Cortex of kidney (tissue), 1 donor: Measurements from ENCODE around the gene STXBP1.

Experiments used
- DNase-seq: peaks from one replicate; lab custom pipeline; 2025; lab: John Stamatoyannopoulos, UW

Gene STXBP1

DNA sequence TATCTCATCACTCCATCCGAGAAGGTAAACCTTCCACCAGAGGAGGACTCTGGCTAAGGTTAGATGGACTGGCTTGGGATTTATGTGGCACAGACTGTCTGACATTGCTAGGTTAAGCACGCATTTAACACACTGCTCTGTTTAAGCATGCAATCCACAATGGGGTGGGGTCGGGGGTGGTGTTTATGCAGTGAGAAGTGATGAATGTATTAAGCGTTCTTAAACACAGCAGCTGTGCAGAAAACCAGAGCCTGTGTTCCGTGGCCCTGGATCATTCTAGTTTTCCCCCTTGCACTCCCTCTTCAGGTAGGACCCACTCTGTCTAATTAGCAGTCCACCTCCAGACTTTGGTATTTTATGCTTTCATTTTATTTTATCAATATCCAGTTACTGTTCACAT lies 46.4 kb downstream of the STXBP1 start:
- no peak for DNase-seq

DNA sequence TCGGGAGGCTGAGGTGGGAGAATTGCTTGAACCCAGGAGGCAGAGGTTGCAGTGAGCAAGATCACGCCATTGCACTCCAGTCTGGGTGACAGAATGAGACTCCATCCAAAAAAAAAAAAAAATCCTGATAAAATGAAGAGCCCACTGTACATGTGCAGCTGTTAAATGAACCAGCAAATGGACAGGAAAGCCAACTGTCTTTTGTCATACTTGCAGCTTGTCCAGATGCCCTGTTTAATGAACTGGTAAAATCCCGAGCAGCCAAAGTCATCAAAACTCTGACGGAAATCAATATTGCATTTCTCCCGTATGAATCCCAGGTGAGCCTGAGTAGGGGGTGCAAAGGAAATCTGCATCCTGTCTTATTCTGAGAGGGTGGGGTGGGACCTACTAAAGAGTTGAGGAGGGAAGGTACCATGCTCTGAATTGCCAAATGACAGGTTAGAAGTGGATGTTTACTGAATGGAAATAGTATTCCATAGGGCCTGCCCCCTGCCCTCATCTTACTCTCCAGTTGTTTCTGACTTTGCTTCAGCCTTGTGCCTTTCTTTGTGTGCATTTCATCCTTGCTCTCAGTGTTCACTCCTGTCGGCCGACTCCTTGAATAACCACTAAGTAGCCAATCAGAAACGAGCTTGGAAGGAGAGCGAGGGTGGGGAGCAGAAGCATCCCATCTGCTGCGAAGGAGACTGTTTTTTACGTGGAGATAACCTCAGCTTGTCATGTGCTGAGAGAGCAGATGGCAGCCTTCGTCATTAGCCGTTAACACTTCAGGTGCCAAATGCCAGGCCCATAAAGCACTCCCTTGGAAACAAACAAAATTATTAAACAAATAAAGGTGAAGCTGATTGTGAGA lies 49.0 kb downstream of the STXBP1 start:
- no peak for DNase-seq

DNA sequence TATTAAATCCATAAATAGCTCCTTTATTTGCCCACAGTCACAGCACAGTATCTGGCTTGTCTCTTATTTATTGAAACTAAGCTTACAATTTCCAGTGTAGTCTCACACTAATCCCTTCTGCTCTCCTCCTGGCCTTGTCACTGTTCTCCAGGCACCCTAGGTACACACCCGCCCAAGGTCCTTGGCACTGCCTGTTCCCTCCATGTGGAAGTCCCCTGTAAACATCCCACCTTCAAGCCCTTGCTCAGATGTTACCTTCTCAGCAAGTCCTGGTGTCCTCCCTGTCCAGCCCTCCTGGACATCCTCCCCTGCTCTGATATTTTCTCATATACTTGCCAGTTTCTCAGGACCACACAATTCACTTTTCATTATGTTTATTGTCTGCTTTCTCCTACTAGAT lies 50.5 kb downstream of the STXBP1 start:
- no peak for DNase-seq

DNA sequence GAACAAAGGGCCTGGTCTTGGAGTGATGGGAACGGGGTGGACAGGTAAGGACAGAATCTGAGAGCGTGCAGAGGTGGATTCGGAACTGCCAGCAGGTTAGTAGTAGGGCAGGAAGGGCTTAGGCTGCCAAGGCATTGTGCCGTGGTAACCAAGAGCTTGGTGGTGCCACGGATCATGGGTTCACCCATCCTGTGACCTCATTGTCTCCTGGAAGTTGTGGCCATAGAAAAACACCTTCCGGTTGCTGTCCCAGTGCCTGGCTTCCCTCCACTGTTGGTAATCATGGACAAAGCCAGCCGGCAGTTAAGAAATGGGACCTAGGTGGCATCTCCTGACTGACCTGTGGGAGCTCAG lies 52.2 kb downstream of the STXBP1 start:
- DNase-seq, result no peak

DNA sequence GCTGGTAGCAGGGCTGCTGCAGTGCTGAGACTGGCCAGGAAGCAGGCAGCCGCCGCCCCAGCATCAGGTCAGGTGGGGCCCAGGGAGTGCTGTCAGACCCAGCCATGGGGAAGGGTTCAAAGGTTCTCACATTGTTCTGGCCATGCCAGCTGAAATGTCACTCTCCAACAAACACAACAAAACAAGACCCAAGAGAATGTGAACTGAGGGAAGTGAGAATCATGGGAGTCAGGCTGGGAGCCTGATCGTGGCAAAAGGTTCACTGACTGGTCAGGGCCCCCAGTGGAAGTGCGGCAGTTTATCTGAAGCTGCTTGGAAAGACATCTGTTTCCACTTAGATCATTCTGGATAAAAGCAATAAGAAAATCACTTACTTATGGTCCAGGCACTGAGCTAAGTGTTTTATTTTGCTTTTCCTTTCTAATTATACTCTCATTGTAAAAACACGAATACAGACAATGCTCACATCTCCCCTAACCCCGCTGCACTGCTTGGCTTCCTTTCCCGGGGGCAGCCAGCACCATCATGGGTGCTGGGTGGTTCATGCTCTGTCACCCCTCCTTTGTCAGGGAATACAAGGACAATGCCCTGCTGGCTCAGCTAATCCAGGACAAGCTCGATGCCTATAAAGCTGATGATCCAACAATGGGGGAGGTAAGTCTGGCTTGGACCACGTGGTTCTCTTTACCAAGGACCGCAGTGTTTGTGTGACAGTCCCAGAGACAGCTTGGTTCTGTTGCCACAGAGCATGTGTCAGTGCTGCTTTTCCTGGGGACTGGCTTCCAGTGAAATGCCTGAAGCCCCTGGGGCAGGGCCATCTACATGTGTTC lies 52.8 kb downstream of the STXBP1 start:
- DNase-seq, result no peak

DNA sequence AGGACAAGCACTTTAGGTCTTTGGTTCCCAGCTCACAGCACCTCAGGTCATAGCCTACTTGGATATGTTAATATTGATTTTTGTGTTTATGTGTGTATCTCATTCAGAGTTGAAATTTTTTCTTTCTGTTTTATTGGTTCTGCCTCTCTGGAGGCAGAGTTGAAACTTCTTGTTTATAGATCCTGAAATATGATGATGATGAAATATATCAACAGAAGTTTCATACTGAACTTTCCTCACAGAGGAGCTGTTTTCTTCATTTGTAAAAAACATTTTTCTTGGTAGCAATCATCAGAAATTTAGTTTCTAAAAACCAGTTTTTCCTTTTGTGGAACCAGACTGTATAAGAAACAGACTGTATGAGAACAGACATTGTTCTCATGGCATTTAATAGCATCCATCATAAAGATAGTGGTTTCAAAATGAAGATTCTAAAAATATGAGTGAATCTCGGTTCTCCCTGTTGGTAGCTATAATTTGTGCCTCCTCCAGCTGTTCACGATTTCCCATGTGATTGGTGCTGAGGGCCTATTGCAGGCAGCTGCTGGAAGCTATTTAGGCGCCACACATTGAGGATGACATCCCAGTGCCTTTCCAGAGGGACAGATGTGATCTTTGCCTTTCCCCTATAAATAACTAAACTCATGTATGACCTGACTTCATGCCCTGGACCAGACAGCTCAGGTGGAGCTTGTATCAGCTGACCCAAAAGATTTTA lies 55.2 kb downstream of the STXBP1 start:
- no peak for DNase-seq

DNA sequence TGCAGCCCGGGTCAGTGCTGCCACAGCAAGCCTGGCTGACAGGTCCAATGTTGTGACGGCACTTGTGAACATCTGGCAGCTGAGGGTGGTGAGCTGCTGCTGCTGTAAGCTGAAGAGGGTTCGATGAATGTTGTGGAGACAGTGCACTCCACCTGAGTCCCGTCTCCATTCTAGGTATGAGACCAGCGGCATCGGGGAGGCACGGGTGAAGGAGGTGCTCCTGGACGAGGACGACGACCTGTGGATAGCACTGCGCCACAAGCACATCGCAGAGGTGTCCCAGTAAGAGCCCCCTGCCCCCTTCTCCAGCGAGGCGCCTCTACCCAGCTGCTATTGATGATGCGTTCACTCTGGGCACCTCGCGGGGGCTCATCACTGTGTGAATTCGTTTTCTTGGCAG lies 55.8 kb downstream of the STXBP1 start:
- DNase-seq, result no peak

DNA sequence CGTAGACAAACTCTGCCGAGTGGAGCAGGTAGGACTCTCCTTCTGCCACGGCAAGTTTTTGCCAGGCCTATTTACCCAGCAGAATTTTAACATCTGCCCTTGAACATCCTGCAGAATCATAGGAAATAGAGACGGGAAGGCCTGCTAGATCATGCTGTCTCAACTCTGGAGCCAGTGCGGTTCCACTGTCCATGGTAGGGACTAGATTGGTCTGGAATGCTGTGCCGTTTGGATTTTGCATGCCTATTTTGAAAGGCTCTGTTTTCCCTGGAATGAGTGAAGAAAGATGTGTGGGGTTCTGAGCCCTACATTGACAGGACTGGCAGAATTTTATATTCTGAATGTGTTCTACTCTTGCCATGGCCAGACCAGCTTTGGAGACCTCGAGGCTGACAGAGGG lies 61.2 kb downstream of the STXBP1 start:
- no peak for DNase-seq

DNA sequence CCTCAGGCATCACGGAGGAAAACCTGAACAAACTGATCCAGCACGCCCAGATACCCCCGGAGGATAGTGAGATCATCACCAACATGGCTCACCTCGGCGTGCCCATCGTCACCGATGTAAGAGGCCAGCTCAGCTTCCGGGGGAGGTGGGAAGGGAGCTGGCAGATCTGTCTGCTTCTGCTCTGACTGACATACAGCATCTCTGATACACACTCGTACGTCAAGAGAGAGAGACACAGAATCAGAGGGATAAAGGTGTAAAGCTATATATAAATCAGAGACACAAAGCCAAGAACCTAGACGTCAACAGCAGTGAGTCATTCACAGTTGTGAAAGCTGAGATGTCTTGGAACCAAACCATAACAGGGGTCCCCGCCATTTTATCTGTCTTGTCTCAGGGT lies 64.6 kb downstream of the STXBP1 start:
- no peak for DNase-seq

DNA sequence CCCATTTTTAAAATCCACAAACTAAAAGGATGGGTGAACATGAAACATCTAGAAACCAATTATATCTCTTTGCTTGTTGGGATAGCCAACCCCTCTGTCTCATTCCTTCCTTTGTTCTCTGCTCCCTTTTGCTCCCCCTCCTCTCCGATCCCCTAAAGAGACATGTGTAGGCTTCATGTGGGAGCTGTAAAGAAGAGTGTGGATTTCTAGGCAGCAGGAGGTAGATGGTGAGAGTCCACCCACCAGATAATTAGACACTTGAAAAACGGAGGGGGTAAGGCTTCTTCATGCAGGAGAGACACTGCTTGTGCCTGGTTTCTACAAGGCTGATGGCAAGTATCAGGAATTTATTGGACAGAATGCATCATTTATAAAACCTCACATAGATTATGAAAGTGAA lies 67.4 kb downstream of the STXBP1 start:
- DNase-seq, result no peak

DNA sequence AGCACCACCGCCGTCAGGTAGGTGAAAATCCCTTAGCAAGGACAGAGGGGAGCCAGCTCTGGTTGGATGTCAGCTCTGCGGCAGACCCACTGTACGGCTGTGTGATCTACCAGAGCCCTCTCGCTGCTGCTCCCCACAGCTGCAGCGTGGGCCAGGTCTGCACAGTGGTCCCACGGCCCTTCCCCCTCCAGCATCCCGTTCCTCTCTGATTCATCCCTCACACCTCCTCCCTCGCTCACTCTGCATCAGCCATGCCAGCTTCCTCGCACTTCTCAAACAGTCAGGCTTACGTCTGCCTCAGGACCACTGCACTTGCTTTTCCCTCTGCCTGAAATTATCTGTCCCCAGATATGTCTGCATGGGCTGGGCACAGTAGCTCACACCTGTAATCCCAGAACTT lies 68.1 kb downstream of the STXBP1 start:
- no peak for DNase-seq

DNA sequence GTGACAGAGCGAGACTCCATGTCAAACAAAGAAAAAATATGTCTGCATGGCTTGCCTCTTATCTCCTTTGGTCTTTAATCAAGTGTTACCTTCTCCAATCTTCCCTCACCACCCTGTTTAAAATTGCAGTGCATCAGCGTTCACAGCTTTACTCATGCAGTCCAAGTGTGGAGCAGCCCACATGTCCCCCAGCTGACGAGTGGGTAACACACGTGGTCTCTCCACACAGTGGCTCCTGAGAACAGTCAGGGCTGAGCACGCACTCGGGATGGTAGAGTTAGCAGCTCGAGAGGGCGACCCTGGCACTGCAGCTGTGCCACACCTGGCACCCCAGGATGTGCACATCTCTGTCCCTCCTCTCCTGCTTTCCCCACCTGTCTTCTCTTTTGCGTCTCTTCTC lies 68.8 kb downstream of the STXBP1 start:
- no peak for DNase-seq

DNA sequence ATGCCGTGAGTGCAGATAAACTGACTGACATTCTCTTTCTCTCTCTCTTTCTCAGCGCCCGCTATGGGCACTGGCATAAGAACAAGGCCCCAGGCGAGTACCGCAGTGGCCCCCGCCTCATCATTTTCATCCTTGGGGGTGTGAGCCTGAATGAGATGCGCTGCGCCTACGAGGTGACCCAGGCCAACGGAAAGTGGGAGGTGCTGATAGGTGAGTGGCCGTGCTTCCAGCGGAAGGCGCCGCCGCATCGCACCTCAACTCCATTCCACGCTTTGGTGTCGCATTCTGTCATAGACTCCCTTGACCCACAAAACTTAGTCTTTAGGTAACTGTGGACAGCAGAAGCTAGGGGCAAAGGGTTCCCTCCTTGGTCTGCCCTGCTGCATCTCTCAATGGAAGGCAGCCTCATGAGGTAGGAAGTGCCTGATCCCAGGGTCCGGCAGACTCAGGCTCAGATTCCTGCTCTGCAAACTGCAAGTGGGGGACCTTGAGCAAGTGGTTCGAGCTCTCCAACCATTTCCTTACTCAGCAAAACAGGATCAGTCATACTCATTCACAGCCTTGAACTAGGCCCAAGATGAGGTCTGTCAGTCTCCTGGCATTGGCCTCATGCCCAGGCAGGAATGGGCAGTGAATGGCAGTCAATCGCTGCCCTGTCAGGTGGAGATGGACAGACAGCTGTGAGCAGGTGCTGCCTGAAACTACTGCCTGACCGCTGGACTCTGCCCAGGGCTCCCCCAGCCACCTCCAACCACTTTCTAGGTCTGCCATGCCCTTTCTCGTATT lies 70.5 kb downstream of the STXBP1 start:
- DNase-seq, result no peak

DNA sequence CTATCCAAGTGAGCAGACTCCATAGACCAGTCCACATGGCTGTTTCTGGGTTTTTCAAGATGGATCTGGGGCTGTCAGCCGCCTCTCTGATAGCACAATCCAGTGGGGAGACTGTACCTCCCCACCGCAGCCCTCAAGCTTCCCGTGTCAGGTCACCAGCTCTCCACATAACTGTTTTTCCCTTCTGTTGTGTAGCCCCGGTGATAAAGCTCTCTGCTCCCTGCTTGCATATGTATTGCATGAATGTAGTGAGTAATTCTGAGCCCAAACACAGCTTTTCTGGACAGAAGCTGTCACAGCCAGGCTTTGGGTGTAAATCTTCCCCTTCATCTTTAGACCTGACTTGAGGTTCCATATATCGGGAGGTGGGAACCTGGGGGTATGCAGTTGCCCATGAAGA lies 71.6 kb downstream of the STXBP1 start:
- DNase-seq, result no peak

DNA sequence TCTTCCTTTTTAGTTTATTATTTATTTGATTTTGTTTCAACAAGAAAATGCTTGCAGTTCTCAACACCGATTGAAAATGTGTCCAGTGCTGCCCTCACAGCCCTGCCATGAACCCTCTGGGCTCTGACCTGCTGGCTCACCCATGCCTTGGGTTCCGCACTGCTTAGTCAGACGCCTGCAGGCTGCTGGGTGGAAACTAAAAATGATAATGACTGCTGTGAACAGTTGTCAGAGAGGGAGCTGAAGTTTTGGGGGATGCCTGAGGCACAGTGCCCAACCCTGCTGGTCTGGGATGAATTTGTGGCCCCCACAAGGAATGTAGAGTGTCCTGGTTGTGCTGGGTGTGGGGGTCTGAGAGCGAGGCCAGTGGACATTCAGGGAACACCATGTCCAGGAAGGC lies 72.5 kb downstream of the STXBP1 start:
- no peak for DNase-seq

DNA sequence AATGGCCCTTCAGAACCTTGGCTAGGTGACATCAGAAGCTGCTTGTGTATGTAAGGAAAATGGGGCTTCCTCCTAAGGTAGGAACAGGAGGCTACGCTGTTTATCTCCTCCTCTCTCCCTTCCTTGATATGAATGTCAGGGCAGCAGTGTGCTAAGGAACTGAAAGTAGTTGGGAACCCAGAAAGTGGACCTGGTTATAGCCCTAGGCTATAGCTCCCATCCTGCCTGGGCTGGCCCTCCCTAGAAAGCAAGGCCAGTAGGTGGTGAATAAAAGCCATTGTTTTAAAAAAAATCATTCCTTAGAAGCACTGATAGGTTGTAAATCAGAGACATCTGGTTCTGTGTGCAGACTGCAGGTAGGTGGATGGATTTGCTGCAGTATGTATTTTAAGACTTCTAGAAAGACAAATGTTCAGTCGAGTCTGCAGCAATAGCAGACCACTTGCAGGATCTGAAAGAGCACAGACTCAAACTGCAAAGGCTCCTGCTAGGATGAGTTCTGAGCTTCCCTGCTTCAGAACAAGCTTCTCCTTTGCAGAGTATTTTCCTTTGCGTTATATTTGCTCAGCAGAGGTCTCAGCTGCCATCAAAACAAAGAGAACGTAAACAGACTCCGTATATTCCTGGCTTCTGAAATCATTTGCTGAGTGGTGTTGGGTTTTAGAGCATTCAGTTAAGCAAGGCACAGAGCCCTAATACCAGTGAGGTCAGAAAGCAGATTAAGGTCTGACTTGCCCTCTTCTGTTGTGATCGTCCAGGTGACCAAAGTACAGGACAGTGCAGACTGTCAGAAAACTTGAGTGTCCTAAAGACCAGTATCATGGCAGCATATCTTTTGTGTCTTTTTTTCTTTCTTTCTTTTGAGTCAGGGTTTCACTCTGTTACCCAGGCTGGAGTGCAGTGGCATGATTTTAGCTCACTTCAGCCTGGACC lies 74.7 kb downstream of the STXBP1 start:
- DNase-seq, result no peak

DNA sequence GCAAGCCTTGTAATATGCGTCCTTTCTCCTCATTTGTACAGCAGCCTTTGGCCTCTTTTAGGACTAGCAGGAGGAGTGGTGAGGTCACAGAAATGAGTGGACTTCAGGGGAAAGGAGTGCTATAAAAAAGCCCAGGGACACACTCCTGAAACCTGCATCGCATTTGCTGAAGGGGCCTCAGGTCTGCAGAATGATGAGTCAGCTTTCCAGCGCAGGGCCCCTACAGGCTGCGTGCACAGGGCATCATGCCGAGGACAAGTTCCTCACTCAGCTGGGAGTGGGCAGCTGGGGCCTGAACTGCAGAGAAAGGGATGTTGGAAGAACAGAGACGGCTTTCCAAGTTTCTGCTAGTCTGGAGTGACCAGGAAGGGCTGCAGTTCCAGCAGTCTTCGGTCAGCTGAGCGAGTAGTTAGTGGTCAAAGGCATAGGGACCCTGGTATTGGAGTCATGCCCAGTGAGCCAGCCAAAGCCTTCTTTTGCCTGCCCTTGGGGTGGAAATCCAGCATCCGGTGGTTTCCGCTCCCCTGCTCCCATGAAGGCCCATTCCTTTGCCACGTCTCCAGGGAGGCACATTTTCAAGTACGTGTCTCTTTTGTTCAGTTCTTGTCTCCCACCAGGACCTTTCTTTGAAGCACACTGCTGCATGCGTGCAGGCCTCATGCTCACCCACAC lies 77.4 kb downstream of the STXBP1 start:
- no peak for DNase-seq

DNA sequence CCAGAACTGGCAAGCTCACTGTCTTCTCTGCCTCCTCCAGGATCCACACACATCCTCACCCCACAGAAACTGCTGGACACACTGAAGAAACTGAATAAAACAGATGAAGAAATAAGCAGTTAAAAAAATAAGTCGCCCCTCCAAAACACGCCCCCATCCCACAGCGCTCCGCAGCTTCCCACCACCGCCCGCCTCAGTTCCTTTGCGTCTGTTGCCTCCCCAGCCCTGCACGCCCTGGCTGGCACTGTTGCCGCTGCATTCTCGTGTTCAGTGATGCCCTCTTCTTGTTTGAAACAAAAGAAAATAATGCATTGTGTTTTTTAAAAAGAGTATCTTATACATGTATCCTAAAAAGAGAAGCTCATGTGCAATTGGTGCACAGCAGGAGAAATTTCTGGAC lies 78.7 kb downstream of the STXBP1 start:
- no peak for DNase-seq

DNA sequence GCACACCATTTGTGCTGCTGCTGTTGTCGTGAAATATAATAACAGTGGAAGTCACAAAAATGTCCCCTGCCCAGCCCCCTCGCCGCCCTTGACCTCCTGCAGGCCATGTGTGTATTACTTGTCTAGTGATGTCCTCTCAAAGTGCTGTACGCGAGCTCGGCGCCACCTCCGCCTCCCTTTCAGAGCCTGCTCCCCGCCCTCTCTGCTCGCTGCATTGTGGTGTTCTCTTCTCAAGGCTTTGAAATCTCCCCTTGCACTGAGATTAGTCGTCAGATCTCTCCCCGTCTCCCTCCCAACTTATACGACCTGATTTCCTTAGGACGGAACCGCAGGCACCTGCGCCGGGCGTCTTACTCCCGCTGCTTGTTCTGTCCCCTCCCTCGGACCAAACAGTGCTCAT lies 80.0 kb downstream of the STXBP1 start:
- no peak for DNase-seq

DNA sequence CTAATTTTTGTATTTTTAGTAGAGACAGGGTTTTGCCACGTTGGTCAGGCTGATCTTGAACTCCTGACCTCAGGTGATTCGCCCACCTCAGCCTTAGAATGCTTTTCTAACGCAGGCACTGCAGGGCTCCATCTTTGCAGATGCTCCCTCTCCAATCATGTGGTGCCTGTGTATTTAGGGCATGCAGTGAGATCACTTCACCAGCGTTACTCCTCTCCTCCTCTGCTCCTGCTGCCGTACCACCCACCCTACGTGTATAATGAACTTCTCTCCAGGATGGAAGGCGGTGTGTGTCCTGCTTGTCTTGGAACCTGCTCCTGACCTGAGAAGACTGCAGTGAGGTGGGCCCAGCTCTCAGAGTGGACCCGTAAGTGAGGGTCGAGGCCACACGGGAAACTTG lies 81.1 kb downstream of the STXBP1 start:
- DNase-seq, result no peak
